Measurements from ENCODE around the gene NFE2L1.
"Not testable (repeated sequence)": the region's sequence is repeated elsewhere in the genome, so short reads cannot be mapped to it uniquely, and the experiment has no call there.

NFE2L1 gene

DNA sequence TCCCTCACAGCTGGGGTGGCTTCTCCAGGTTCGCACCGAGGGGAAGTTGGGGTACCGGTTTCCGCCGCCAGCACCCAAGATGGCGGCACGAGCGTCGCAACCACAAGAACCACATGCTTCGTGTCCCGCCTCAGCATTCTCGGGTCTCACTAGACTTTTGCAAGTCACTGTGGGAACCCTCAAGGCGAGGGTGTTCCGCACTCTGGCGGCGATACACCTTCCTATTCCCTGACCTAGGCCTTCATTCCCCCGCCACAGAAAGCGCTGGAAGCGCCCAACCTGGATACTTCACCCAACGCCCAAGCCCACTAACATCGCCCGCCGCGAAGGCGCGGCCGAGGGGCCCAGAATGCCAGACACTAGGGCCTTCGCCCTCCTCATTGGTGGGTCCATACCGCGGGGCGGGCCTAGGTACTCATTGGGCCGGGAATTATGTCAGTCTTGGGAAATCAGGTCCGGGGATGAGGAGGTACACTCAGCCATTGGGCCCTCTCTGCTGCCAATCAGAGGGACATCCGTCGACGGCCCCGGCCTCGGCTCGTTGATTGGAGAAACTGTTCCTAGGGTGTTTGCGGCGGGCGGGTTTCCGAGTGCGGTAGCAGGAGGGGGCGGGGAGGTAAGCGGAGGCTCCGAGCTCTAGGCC, at the start of gene NFE2L1:
NFE2L1 (plus strand) TSS at position 619 of the 643 bp plus-strand sequence. CDS start 2,760 bp downstream, outside the sequence.
- Mint-ChIP-seq H3K4me3 (peak within 1 kb of the TSS; percentile 85), H3K4me1 (ENCODE audit: low read depth) (peaks cover 59% of the 10 kb centered on the region), H3K27me3 (peaks cover under 1% of the 10 kb centered on the region), H3K36me3 (ENCODE audit: low read depth) (peaks cover 55% of the 10 kb centered on the region), H3K9me3 (no peaks in the 10 kb centered on the region), H3K27ac (peak within 1 kb of the TSS; percentile 95)
- intact Hi-C loops (cut with micrococcal nuclease): loop anchor here (1.0 to 2.0 kb wide), 2 partner anchors 23 to 59 kb away; partner anchors contain the start of gene SNX11

DNA sequence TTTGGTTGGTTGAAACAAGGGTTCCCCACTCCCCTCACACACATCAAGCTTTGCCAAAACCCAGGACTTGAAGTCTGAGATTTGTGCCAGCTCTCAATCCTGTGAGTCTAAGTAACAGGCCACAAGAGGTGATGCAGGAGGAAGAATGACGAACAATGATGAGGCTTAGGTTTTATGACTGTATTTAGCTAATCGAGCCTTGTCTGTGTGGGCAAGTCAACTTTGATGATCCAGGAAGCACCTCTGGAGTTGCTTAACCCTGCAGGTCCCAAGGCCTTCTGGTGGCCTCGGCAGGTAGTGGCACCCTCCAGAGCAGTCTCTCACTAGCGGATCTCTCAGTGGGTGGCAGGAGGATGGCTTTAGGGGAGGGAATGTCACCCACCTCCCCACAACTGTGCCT, 48.6 kb upstream of the NFE2L1 start:
- Mint-ChIP-seq H3K9me3 (no peaks in the 10 kb centered on the region), H3K27me3 (no peaks in the 10 kb centered on the region), H3K27ac (peak overlapping the region; percentile 83), H3K4me1 (ENCODE audit: low read depth) (peaks cover 66% of the 10 kb centered on the region), H3K4me3 (no peak overlapping the region), H3K36me3 (ENCODE audit: low read depth) (no peaks in the 10 kb centered on the region)
- intact Hi-C loops (cut with micrococcal nuclease): no loop called here

GRCh38 chr17:48001197-48001596, 47.0 kb upstream of the NFE2L1 start:
- peaks cover 76% of the 10 kb centered on the region for H3K4me1 Mint-ChIP-seq (ENCODE audit: low read depth)
- no peaks in the 10 kb centered on the region for H3K9me3 Mint-ChIP-seq
- intact Hi-C loops (cut with micrococcal nuclease): no loop called here
- H3K27ac Mint-ChIP-seq: peak overlapping the region; percentile 83
- H3K36me3 Mint-ChIP-seq (ENCODE audit: low read depth): no peaks in the 10 kb centered on the region
- no peaks in the 10 kb centered on the region for H3K27me3 Mint-ChIP-seq
- no peak overlapping the region for H3K4me3 Mint-ChIP-seq

- intact Hi-C loops (cut with micrococcal nuclease); H3K9me3 Mint-ChIP-seq; H3K4me3 Mint-ChIP-seq; H3K36me3 Mint-ChIP-seq (ENCODE audit: low read depth); H3K27me3 Mint-ChIP-seq: not testable (repeated sequence)
- Mint-ChIP-seq H3K4me1 (ENCODE audit: low read depth) (peaks cover 73% of the 10 kb centered on the region), H3K27ac (peak overlapping the region; percentile 83)
Measured at GRCh38 chr17:48001657-48002056, 46.5 kb upstream of the NFE2L1 start.

- Mint-ChIP-seq H3K27me3 (no peaks in the 10 kb centered on the region), H3K27ac (peak overlapping the region; percentile 83), H3K36me3 (ENCODE audit: low read depth) (no peaks in the 10 kb centered on the region), H3K9me3 (no peaks in the 10 kb centered on the region), H3K4me1 (ENCODE audit: low read depth) (peaks cover 80% of the 10 kb centered on the region), H3K4me3 (peak overlapping the region; percentile 57)
- intact Hi-C loops (cut with micrococcal nuclease): no loop called here
Measured at GRCh38 chr17:48002266-48002915, 45.8 kb upstream of the NFE2L1 start.

- H3K27ac Mint-ChIP-seq: peak overlapping the region; percentile 83
- H3K36me3 Mint-ChIP-seq (ENCODE audit: low read depth): no peaks in the 10 kb centered on the region
- H3K4me1 Mint-ChIP-seq (ENCODE audit: low read depth): peaks cover 76% of the 10 kb centered on the region
- intact Hi-C loops (cut with micrococcal nuclease): no loop called here
- H3K27me3 Mint-ChIP-seq: no peaks in the 10 kb centered on the region
- H3K9me3 Mint-ChIP-seq: no peaks in the 10 kb centered on the region
- H3K4me3 Mint-ChIP-seq: peak overlapping the region; percentile 15
Measured at GRCh38 chr17:48002916-48003416, 45.2 kb upstream of the NFE2L1 start.

GRCh38 chr17:48003417-48004151, 44.6 kb upstream of the NFE2L1 start:
- no peaks in the 10 kb centered on the region for H3K27me3 Mint-ChIP-seq
- H3K9me3 Mint-ChIP-seq: no peaks in the 10 kb centered on the region
- peak overlapping the region; percentile 57 for H3K4me3 Mint-ChIP-seq
- intact Hi-C loops (cut with micrococcal nuclease): no loop called here
- peak overlapping the region; percentile 83 for H3K27ac Mint-ChIP-seq
- H3K4me1 Mint-ChIP-seq (ENCODE audit: low read depth): peaks cover 73% of the 10 kb centered on the region
- H3K36me3 Mint-ChIP-seq (ENCODE audit: low read depth): no peaks in the 10 kb centered on the region

GRCh38 chr17:48004983-48005382, 43.2 kb upstream of the NFE2L1 start:
- H3K36me3 Mint-ChIP-seq (ENCODE audit: low read depth): no peaks in the 10 kb centered on the region
- H3K4me3 Mint-ChIP-seq: no peak overlapping the region
- no peaks in the 10 kb centered on the region for H3K27me3 Mint-ChIP-seq
- H3K4me1 Mint-ChIP-seq (ENCODE audit: low read depth): peaks cover 65% of the 10 kb centered on the region
- H3K9me3 Mint-ChIP-seq: no peaks in the 10 kb centered on the region
- peak overlapping the region; percentile 83 for H3K27ac Mint-ChIP-seq
- intact Hi-C loops (cut with micrococcal nuclease): no loop called here

GRCh38 chr17:48006936-48007709, 41.0 kb upstream of the NFE2L1 start:
- peaks cover 9% of the 10 kb centered on the region for H3K27me3 Mint-ChIP-seq

GRCh38 chr17:48010193-48010592, 38.0 kb upstream of the NFE2L1 start:
- intact Hi-C loops (cut with micrococcal nuclease): no loop called here
- H3K4me3 Mint-ChIP-seq: no peak overlapping the region
- H3K4me1 Mint-ChIP-seq (ENCODE audit: low read depth): peaks cover 36% of the 10 kb centered on the region
- no peak overlapping the region for H3K27ac Mint-ChIP-seq
- H3K36me3 Mint-ChIP-seq (ENCODE audit: low read depth): no peaks in the 10 kb centered on the region
- H3K9me3 Mint-ChIP-seq: no peaks in the 10 kb centered on the region
- H3K27me3 Mint-ChIP-seq: peaks cover 36% of the 10 kb centered on the region

More at GRCh38 chr17:48006936-48007709, 41.0 kb upstream of the NFE2L1 start:
- peak overlapping the region; percentile 27 for H3K27ac Mint-ChIP-seq
- H3K4me1 Mint-ChIP-seq (ENCODE audit: low read depth): peaks cover 61% of the 10 kb centered on the region
- no peak overlapping the region for H3K4me3 Mint-ChIP-seq
- no peaks in the 10 kb centered on the region for H3K9me3 Mint-ChIP-seq
- no peaks in the 10 kb centered on the region for H3K36me3 Mint-ChIP-seq (ENCODE audit: low read depth)
- intact Hi-C loops (cut with micrococcal nuclease): no loop called here

DNA sequence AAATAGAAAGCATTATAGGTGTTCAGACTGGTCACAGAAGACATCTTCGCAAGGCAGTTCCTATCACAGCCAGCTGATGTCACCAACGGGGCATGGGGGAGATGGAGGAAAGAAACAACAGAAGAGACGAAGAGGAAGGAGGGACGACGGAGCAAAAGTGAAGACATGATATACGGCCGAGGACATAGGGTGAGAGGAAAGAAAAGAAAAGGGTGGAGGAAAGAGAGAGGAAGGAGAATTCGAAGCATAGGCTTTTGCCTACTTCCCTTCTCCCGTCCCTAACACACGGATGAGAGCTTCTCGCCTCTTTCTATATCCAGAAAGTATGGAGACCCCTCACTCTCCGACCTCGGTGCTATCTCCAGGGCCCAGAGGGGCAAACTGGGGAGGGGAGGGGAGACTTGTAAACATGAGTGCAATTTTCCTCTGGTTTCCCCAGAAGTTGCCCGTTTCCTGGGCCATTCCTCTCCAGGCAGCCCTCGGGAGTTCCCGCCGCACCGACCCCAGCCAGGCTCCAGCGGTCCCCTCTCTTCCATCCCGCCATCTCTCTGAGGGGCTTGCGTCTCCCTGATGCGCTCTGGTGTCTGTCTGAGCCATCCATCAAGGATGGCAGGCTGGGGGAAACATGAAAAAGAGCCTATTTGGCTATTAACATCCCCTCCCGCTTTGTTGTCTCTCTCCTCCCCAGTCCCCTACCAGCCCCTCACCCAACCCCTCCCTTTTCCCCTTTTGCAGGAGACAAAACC, 36.6 kb upstream of the NFE2L1 start:
- peak overlapping the region; percentile 62 for H3K4me3 Mint-ChIP-seq
- no peaks in the 10 kb centered on the region for H3K36me3 Mint-ChIP-seq (ENCODE audit: low read depth)
- peaks cover 26% of the 10 kb centered on the region for H3K4me1 Mint-ChIP-seq (ENCODE audit: low read depth)
- peak overlapping the region; percentile 1 for H3K27ac Mint-ChIP-seq
- peaks cover 36% of the 10 kb centered on the region for H3K27me3 Mint-ChIP-seq
- intact Hi-C loops (cut with micrococcal nuclease): no loop called here
- no peaks in the 10 kb centered on the region for H3K9me3 Mint-ChIP-seq

DNA sequence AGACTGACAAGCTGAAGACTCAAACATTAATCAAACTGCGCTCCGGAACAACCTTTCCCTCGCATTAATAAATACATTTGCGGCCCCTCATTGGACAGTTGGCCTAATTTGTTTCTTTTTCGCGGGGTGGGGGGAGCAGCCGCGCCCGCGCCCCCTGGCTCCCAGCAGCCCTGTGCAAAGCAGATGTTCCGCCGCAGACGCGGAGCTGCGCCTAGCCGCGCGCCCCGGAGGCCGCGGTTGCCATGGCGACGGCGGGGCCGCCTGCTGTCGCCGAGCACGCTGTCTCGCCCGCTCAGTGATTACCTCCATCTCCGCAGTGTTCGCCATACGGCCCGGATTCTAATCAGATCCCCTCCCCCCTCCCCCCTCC, 36.0 kb upstream of the NFE2L1 start:
- H3K36me3 Mint-ChIP-seq (ENCODE audit: low read depth): no peaks in the 10 kb centered on the region
- peaks cover 21% of the 10 kb centered on the region for H3K4me1 Mint-ChIP-seq (ENCODE audit: low read depth)
- no peak overlapping the region for H3K27ac Mint-ChIP-seq
- peaks cover 36% of the 10 kb centered on the region for H3K27me3 Mint-ChIP-seq
- intact Hi-C loops (cut with micrococcal nuclease): no loop called here
- H3K9me3 Mint-ChIP-seq: no peaks in the 10 kb centered on the region
- H3K4me3 Mint-ChIP-seq: peak overlapping the region; percentile 62

GRCh38 chr17:48012654-48013053, 35.5 kb upstream of the NFE2L1 start:
- Mint-ChIP-seq H3K27ac (no peak overlapping the region), H3K4me1 (ENCODE audit: low read depth) (peaks cover 20% of the 10 kb centered on the region), H3K9me3 (no peaks in the 10 kb centered on the region), H3K27me3 (peaks cover 36% of the 10 kb centered on the region), H3K4me3 (peak overlapping the region; percentile 62), H3K36me3 (ENCODE audit: low read depth) (no peaks in the 10 kb centered on the region)
- intact Hi-C loops (cut with micrococcal nuclease): no loop called here
